Ovary (tissue), 3 donors: Measurements from ENCODE around the gene HS6ST3.

Experiments
- EP300 ChIP-seq: sonication (generic); formaldehyde crosslinking; IDR thresholded peaks from one replicate; pipeline ENCODE4 v1.6.1; 2017; ENCODE audit warnings: antibody characterized with exemption
- POLR2A ChIP-seq: fragments of 450-650 bp; IDR thresholded peaks from one replicate; pipeline ENCODE4 v1.6.1; 2017; ENCODE audit warnings: antibody characterized with exemption, mild to moderate bottlenecking, moderate library complexity
- TF ChIP-seq, protein P1 (sequence below), 3 donors: fragments of 450-650 bp in 2 of 3; fragments of 200-600 bp in 1 of 3; IDR thresholded peaks; one replicate each; pipeline versions ENCODE4 v1.5.1 to v1.8.0; 2016 to 2022; ENCODE audit warnings: antibody characterized with exemption in 3 of 3, mild to moderate bottlenecking in 1 of 3
- donor health status: DM: no; HTN: no; CAD: no.

DNA sequence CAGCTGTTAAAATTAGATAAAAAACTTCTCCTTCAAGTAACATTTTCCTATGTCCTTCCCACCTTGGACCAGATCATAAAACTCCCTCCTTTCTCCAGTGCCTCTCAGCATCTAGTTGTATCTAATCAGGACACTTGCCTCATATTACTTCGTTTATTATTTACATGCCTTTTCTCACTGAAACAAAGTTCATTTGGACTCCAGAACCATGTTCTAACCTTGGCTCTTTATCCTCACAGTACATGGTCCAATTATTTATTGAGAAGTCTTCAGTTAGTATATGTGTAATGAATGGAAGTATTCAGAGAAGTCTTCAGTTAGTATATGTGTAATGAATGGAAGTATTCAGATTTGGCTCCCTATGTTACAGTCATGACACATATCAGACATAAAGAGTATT, 561.7 kb downstream of the HS6ST3 start:
- TF ChIP-seq, protein P1, sequence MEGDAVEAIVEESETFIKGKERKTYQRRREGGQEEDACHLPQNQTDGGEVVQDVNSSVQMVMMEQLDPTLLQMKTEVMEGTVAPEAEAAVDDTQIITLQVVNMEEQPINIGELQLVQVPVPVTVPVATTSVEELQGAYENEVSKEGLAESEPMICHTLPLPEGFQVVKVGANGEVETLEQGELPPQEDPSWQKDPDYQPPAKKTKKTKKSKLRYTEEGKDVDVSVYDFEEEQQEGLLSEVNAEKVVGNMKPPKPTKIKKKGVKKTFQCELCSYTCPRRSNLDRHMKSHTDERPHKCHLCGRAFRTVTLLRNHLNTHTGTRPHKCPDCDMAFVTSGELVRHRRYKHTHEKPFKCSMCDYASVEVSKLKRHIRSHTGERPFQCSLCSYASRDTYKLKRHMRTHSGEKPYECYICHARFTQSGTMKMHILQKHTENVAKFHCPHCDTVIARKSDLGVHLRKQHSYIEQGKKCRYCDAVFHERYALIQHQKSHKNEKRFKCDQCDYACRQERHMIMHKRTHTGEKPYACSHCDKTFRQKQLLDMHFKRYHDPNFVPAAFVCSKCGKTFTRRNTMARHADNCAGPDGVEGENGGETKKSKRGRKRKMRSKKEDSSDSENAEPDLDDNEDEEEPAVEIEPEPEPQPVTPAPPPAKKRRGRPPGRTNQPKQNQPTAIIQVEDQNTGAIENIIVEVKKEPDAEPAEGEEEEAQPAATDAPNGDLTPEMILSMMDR (IDR thresholded peaks at IDR 0.05): no peak
- TF ChIP-seq POLR2A (no peak), EP300 (no peak)
